ENCODE measurements around the gene DGKI. TPM values are rescaled to one million over a fixed set of nuclear protein-coding genes. Genes with fewer than 3 reads are reported as not detected.

The DGKI gene
- total RNA-seq, 1 donor from 2014 or later: 0.69 TPM

GRCh38 chr7:137741443-137741842, 105.3 kb downstream of the DGKI start:
- no peaks in the 10 kb centered on the region for H3K36me3 Mint-ChIP-seq (ENCODE audit: low read depth, unreplicated experiment)
- no peak overlapping the region for H3K27ac Mint-ChIP-seq (ENCODE audit: unreplicated experiment)
- no peak overlapping the region for H3K4me3 Mint-ChIP-seq (ENCODE audit: unreplicated experiment)
- TF ChIP-seq, protein P1, sequence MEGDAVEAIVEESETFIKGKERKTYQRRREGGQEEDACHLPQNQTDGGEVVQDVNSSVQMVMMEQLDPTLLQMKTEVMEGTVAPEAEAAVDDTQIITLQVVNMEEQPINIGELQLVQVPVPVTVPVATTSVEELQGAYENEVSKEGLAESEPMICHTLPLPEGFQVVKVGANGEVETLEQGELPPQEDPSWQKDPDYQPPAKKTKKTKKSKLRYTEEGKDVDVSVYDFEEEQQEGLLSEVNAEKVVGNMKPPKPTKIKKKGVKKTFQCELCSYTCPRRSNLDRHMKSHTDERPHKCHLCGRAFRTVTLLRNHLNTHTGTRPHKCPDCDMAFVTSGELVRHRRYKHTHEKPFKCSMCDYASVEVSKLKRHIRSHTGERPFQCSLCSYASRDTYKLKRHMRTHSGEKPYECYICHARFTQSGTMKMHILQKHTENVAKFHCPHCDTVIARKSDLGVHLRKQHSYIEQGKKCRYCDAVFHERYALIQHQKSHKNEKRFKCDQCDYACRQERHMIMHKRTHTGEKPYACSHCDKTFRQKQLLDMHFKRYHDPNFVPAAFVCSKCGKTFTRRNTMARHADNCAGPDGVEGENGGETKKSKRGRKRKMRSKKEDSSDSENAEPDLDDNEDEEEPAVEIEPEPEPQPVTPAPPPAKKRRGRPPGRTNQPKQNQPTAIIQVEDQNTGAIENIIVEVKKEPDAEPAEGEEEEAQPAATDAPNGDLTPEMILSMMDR (IDR thresholded peaks at IDR 0.05; ENCODE audit: unreplicated experiment): no peak
- no peak for DNase-seq (ENCODE audit: low spot score)
- peaks cover under 1% of the 10 kb centered on the region for H3K27me3 Mint-ChIP-seq (ENCODE audit: unreplicated experiment)
- H3K4me1 Mint-ChIP-seq (ENCODE audit: unreplicated experiment): no peaks in the 10 kb centered on the region
- no peaks in the 10 kb centered on the region for H3K9me3 Mint-ChIP-seq (ENCODE audit: unreplicated experiment)

DNA sequence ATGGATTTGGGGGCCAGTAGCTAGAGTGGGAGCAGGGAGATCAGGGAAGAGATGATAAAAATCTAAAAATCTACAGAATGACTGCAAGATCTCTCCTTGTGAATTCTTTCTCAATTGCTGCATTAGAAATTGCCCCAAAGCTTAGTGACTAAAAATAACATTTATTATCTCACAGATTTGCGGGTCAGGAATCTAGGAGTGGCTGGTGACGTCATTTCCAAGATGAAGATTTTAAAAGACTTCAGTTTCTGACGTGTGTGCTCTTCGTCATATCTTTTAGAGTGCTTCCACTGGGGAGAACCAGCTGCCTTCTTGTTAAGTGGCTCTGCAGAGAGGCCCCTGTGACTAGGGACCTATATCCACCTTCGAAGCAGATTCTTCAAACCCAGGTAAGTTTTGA, 112.6 kb downstream of the DGKI start:
- Mint-ChIP-seq H3K27me3 (ENCODE audit: unreplicated experiment) (no peaks in the 10 kb centered on the region), H3K4me3 (ENCODE audit: unreplicated experiment) (no peak overlapping the region)

GRCh38 chr7:137732168-137732567, 114.6 kb downstream of the DGKI start:
- Mint-ChIP-seq H3K4me1 (ENCODE audit: unreplicated experiment) (peaks cover 9% of the 10 kb centered on the region), H3K27ac (ENCODE audit: unreplicated experiment) (no peak overlapping the region), H3K36me3 (ENCODE audit: low read depth, unreplicated experiment) (no peaks in the 10 kb centered on the region), H3K9me3 (ENCODE audit: unreplicated experiment) (no peaks in the 10 kb centered on the region), H3K27me3 (ENCODE audit: unreplicated experiment) (no peaks in the 10 kb centered on the region), H3K4me3 (ENCODE audit: unreplicated experiment) (no peak overlapping the region)
- TF ChIP-seq, protein P1 (IDR thresholded peaks at IDR 0.05; ENCODE audit: unreplicated experiment): no peak
- no peak for DNase-seq (ENCODE audit: low spot score)

More for the DNA sequence above, 112.6 kb downstream of the DGKI start:
- Mint-ChIP-seq H3K4me1 (ENCODE audit: unreplicated experiment) (peaks cover 9% of the 10 kb centered on the region), H3K27ac (ENCODE audit: unreplicated experiment) (no peak overlapping the region), H3K9me3 (ENCODE audit: unreplicated experiment) (no peaks in the 10 kb centered on the region), H3K36me3 (ENCODE audit: low read depth, unreplicated experiment) (no peaks in the 10 kb centered on the region)
- TF ChIP-seq, protein P1 (IDR thresholded peaks at IDR 0.05; ENCODE audit: unreplicated experiment): no peak
- no peak for DNase-seq (ENCODE audit: low spot score)

DNA sequence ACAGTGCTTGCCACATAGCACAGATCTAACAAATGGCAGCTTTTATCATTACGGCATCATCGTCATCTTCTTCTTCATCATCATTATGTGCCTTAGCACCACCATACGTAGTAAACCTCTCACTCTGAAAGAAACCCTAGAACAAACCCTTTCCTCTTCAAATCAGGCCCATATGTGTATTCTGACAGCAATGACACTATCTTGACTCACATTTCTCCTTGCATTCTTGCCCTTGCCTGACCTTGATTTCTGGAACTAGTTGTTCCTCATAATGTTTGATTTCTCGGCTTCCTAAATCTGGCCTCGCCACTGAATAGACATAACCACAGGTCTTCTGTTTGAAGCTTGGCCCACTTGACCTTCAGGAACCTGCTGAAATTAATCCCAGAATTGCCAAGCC, 115.3 kb downstream of the DGKI start:
- Mint-ChIP-seq H3K27ac (ENCODE audit: unreplicated experiment) (no peak overlapping the region), H3K4me1 (ENCODE audit: unreplicated experiment) (peaks cover 9% of the 10 kb centered on the region), H3K36me3 (ENCODE audit: low read depth, unreplicated experiment) (no peaks in the 10 kb centered on the region), H3K27me3 (ENCODE audit: unreplicated experiment) (no peaks in the 10 kb centered on the region), H3K9me3 (ENCODE audit: unreplicated experiment) (no peaks in the 10 kb centered on the region), H3K4me3 (ENCODE audit: unreplicated experiment) (no peak overlapping the region)
- TF ChIP-seq, protein P1 (IDR thresholded peaks at IDR 0.05; ENCODE audit: unreplicated experiment): no peak
- no peak for DNase-seq (ENCODE audit: low spot score)

GRCh38 chr7:137728426-137728825, 118.3 kb downstream of the DGKI start:
- Mint-ChIP-seq H3K4me1 (ENCODE audit: unreplicated experiment) (peaks cover 9% of the 10 kb centered on the region), H3K9me3 (ENCODE audit: unreplicated experiment) (no peaks in the 10 kb centered on the region), H3K27ac (ENCODE audit: unreplicated experiment) (no peak overlapping the region), H3K27me3 (ENCODE audit: unreplicated experiment) (peaks cover 1% of the 10 kb centered on the region), H3K4me3 (ENCODE audit: unreplicated experiment) (no peak overlapping the region), H3K36me3 (ENCODE audit: low read depth, unreplicated experiment) (no peaks in the 10 kb centered on the region)
- TF ChIP-seq, protein P1 (IDR thresholded peaks at IDR 0.05; ENCODE audit: unreplicated experiment): no peak
- no peak for DNase-seq (ENCODE audit: low spot score)

All from endothelial cell (in vitro differentiated cells).